ENCODE results near the gene GPR35.

The GPR35 gene

GRCh38 chr2:240591226-240591625 is 34.1 kb upstream of the GPR35 start:
- H3F3A ChIP-seq (ENCODE audit: control insufficient read depth, insufficient read depth): no peaks in the 10 kb centered on the region
- no peak overlapping the region for H3K4me3 ChIP-seq (ENCODE audit: low read length)
- H3K4me1 ChIP-seq (ENCODE audit: control insufficient read depth, low read length): peaks cover 16% of the 10 kb centered on the region
- no peak for TF ChIP-seq EZH2phosphoT487 (IDR thresholded peaks at IDR 0.05; ENCODE audit: borderline replicate concordance, low read length)
- TF ChIP-seq CTCF (IDR thresholded peaks at IDR 0.05; ENCODE audit: low read depth, low read length, poor library complexity, severe bottlenecking): no peak
- no peaks in the 10 kb centered on the region for H3K9me2 ChIP-seq (replicated peaks; ENCODE audit: control insufficient read depth, low read length)
- H3K27ac ChIP-seq (ENCODE audit: low read depth, low read length): no peak overlapping the region
- H4K20me1 ChIP-seq (ENCODE audit: control insufficient read depth, insufficient read depth, low read depth, low read length): peaks cover 13% of the 10 kb centered on the region
- H3K79me2 ChIP-seq (ENCODE audit: control insufficient read depth, low read length): peaks cover 89% of the 10 kb centered on the region
- no peaks in the 10 kb centered on the region for H3K9me3 ChIP-seq (ENCODE audit: control insufficient read depth, insufficient read depth, low read length)
- peaks cover 39% of the 10 kb centered on the region for H3K36me3 ChIP-seq (ENCODE audit: control insufficient read depth, low read length)
- H3K4me2 ChIP-seq (ENCODE audit: low read length): no peak overlapping the region
- no peaks in the 10 kb centered on the region for H3K27me3 ChIP-seq (ENCODE audit: control insufficient read depth, low read length)

- H3K27me3 ChIP-seq (ENCODE audit: control insufficient read depth, low read length): no peaks in the 10 kb centered on the region
- TF ChIP-seq EZH2phosphoT487 (IDR thresholded peaks at IDR 0.05; ENCODE audit: borderline replicate concordance, low read length) (no peak), CTCF (IDR thresholded peaks at IDR 0.05; ENCODE audit: low read depth, low read length, poor library complexity, severe bottlenecking) (no peak)
- H3K9me3 ChIP-seq (ENCODE audit: control insufficient read depth, insufficient read depth, low read length): no peaks in the 10 kb centered on the region
- H3K4me1 ChIP-seq (ENCODE audit: control insufficient read depth, low read length): peaks cover 16% of the 10 kb centered on the region
- H3K4me3 ChIP-seq (ENCODE audit: low read length): no peak overlapping the region
- H3K27ac ChIP-seq (ENCODE audit: low read depth, low read length): no peak overlapping the region
- peaks cover 87% of the 10 kb centered on the region for H3K79me2 ChIP-seq (ENCODE audit: control insufficient read depth, low read length)
- H3K36me3 ChIP-seq (ENCODE audit: control insufficient read depth, low read length): peaks cover 39% of the 10 kb centered on the region
- peaks cover 13% of the 10 kb centered on the region for H4K20me1 ChIP-seq (ENCODE audit: control insufficient read depth, insufficient read depth, low read depth, low read length)
- no peaks in the 10 kb centered on the region for H3F3A ChIP-seq (ENCODE audit: control insufficient read depth, insufficient read depth)
- H3K4me2 ChIP-seq (ENCODE audit: low read length): no peak overlapping the region
- no peaks in the 10 kb centered on the region for H3K9me2 ChIP-seq (replicated peaks; ENCODE audit: control insufficient read depth, low read length)
These were observed 33.5 kb upstream of the GPR35 start for GRCh38 chr2:240591784-240592183.

GRCh38 chr2:240593026-240593702 is 32.1 kb upstream of the GPR35 start:
- H4K20me1 ChIP-seq (ENCODE audit: control insufficient read depth, insufficient read depth, low read depth, low read length): 0 out of 2 replicates have a peak, but pooled peaks cover 4% of the 10 kb centered on the region
- H3K27ac ChIP-seq (ENCODE audit: low read depth, low read length): no peak overlapping the region
- TF ChIP-seq EZH2phosphoT487 (IDR thresholded peaks at IDR 0.05; ENCODE audit: borderline replicate concordance, low read length): no peak
- H3K9me2 ChIP-seq (replicated peaks; ENCODE audit: control insufficient read depth, low read length): no peaks in the 10 kb centered on the region
- H3F3A ChIP-seq (ENCODE audit: control insufficient read depth, insufficient read depth): no peaks in the 10 kb centered on the region
- peaks cover 73% of the 10 kb centered on the region for H3K79me2 ChIP-seq (ENCODE audit: control insufficient read depth, low read length)
- no peak overlapping the region for H3K4me2 ChIP-seq (ENCODE audit: low read length)
- H3K27me3 ChIP-seq (ENCODE audit: control insufficient read depth, low read length): no peaks in the 10 kb centered on the region
- H3K9me3 ChIP-seq (ENCODE audit: control insufficient read depth, insufficient read depth, low read length): no peaks in the 10 kb centered on the region
- peaks cover 42% of the 10 kb centered on the region for H3K36me3 ChIP-seq (ENCODE audit: control insufficient read depth, low read length)
- no peak overlapping the region for H3K4me3 ChIP-seq (ENCODE audit: low read length)
- H3K4me1 ChIP-seq (ENCODE audit: control insufficient read depth, low read length): peaks cover 6% of the 10 kb centered on the region

GRCh38 chr2:240593703-240594451 is 31.4 kb upstream of the GPR35 start:
- Histone ChIP-seq H3K9me3 (ENCODE audit: control insufficient read depth, insufficient read depth, low read length) (no peaks in the 10 kb centered on the region), H3K4me3 (ENCODE audit: low read length) (no peak overlapping the region), H3K4me1 (ENCODE audit: control insufficient read depth, low read length) (no peaks in the 10 kb centered on the region), H3K4me2 (ENCODE audit: low read length) (no peak overlapping the region), H3K9me2 (replicated peaks; ENCODE audit: control insufficient read depth, low read length) (no peaks in the 10 kb centered on the region), H4K20me1 (ENCODE audit: control insufficient read depth, insufficient read depth, low read depth, low read length) (no peaks in the 10 kb centered on the region), H3F3A (ENCODE audit: control insufficient read depth, insufficient read depth) (no peaks in the 10 kb centered on the region), H3K79me2 (ENCODE audit: control insufficient read depth, low read length) (peaks cover 66% of the 10 kb centered on the region), H3K27ac (ENCODE audit: low read depth, low read length) (no peak overlapping the region), H3K27me3 (ENCODE audit: control insufficient read depth, low read length) (no peaks in the 10 kb centered on the region), H3K36me3 (ENCODE audit: control insufficient read depth, low read length) (peaks cover 47% of the 10 kb centered on the region)
- TF ChIP-seq EZH2phosphoT487 (IDR thresholded peaks at IDR 0.05; ENCODE audit: borderline replicate concordance, low read length) (no peak), CTCF (IDR thresholded peaks at IDR 0.05; ENCODE audit: low read depth, low read length, poor library complexity, severe bottlenecking) (no peak)

All from DOHH2 (cell line).